ENCODE data around the gene NR2F2. TPM values are rescaled to one million over a fixed set of nuclear protein-coding genes. Genes with fewer than 3 reads are reported as not detected.

Gene NR2F2
- total and polyA plus RNA-seq, 2 of the 13 experiments (the other 11 are each of a cell fraction or from before 2014, with no cell fraction given): 3.5 to 4.7 TPM

DNA sequence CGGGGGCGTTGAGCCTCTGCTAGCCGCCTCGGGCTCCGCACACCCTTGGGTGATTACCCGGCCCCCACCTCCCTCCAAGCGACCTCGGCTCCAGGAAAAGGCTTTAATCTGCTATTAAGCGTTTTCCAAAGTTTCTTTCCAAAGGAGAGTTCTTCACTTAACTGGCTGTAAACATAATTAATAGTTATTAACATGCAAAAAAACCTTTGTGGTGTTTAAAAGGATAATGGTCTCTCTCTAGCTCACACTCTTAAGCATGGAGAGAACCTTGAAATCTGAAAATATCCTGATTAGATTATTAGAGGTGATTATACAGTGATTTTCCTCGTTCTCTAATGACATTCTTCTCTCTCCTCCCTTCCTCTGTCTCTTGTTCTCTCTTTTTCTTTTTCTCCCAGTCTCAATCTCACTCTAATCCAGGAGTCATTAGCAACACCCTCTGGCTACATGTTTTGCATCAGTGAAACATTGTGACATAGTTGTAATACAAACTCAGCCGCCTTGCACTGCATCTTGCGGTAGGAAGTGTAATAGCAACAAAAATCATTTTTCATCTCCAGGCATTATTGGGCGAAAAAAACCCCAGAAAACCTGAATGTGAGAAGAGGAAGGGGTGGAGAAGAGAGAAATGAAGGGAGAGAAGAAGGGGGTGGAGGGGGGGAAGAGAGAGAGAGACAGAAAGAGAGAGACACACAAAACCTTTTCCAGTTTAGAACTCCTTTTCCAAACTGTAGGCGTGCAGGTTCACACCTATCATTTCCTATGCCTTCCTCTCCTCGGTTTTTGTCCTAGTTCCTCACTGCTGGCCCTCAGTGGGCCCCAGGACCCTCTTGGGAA is 24.4 kb downstream of the NR2F2 start (continued):
- TF ChIP-seq ZNF512 (CRISPR knock-in tag; IDR thresholded peaks at IDR 0.05) (peak; percentile 24; the same call in 1 of the 2 replicates), RNF2 (conservative IDR thresholded peaks at IDR 0.05; ENCODE audit: low read depth) (0 out of 2 replicates have a peak, but pooled peaks have one; percentile 5), HMGXB4 (CRISPR knock-in tag; IDR thresholded peaks at IDR 0.05; ENCODE audit: borderline replicate concordance in 1 of 2, low read depth in 1 of 2) (peak in 1 of 2 experiments; percentile 14; a peak in 1 of 4 replicates), NFYB (CRISPR knock-in tag; IDR thresholded peaks at IDR 0.05) (no peak), SAP130 (CRISPR knock-in tag; IDR thresholded peaks at IDR 0.05; ENCODE audit: low read depth) (peak; percentile 38), BATF2 (CRISPR knock-in tag; IDR thresholded peaks at IDR 0.05) (0 out of 2 replicates have a peak, but pooled peaks have one; percentile 1), CTCF (CRISPR knock-in tag; IDR thresholded peaks at IDR 0.05) (peak; percentile 21; the same call in 1 of the 2 replicates), CEBPB (IDR thresholded peaks at IDR 0.05; ENCODE audit: borderline replicate concordance, low read depth, low read length) (peak; percentile 84)
